ENCODE data around the gene DUSP8.
"Not testable (repeated sequence)": the region's sequence is repeated elsewhere in the genome, so short reads cannot be mapped to it uniquely, and the experiment has no call there.

Gene DUSP8

DNA sequence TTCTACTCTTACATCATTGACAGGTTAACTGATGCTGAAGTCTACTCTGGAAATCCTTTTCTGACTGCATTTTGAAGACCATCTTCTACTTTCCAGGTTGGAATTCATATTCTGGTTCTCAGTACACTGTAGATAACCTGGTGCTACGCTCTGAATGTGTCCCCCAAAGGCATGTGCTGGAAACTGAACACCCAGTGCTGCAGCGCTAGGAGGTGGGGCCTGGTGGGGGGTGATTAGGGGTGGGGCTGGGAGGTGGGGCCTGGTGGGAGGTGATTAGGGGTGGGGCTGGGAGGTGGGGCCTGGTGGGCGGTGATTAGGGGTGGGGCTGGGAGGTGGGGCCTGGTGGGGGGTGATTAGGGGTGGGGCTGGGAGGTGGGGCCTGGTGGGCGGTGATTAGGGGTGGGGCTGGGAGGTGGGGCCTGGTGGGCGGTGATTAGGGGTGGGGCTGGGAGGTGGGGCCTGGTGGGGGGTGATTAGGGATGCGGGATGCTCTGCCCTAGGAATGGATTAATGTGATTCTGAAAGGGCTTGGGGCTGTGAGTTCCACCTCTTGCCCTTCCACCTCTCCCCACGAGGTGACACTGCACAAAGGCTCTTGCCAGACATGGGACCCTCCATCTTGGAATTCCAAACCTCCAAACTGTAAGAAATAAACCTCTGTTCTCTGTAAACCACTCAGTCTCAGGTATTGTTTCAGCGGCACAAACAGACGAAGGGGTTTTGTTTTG is 59.4 kb downstream of the DUSP8 start:
- DNase-seq = not testable (repeated sequence)

DNA sequence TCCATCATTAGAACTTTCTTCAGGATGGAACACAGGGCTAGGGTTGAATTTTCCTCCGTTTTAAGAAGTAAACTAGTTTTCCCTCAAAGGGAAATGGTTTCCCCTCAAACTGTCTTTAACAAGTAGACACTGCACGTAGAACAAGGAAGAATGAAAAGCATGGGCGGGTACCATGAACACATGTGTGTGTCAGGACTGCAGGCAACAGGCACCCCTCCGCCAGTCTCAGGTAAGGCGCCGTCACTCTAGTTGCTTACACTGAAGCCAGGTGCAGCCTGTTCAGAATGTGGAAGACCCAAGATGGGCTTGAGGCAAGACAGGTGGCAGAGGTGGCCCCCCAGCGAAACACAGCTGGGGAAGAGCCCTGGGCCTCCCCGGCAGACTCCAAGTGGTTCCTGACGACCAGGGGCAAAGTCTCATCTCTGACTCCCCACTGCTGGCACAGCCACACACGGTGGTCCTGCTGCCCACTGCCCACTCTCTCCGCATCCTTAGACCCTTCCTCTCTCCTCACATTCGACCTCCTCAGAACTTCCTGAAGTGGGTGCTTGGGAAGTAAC is 60.1 kb downstream of the DUSP8 start:
- no peak for DNase-seq

DNA sequence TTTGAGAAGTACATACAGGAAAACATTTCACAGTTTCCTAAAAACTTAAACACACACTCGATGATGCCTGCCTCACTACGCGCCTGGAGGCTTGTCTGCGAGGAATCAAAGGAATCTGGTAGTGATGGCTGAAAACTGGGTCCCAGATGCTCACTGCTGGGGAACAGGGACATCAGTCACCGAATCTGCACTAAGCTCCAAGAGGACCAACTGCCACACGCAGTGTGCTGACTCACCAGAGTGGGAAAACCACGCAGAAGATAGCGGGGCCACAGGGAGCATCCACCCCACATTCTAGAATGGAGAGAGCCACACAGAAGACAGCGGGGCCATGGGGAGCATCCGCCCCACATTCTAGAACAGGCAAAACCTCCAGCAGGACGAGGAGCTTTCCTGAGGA is 61.1 kb downstream of the DUSP8 start:
- DNase-seq = no peak

DNA sequence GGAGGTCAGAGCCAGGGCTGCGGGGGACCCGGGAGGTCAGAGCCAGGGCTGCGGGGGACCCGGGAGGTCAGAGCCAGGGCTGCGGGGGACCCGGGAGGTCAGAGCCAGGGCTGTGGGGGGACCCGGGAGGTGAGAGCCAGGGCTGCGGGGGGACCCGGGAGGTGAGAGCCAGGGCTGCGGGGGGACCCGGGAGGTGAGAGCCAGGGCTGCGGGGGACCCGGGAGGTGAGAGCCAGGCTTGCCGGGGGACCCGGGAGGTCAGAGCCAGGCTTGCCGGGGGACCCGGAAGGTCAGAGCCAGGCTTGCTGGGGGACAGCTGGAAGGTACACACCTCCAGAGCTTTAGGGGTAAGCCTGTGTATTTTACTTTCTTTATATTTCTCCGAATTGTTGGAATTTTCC is 61.7 kb downstream of the DUSP8 start:
- DNase-seq = not testable (repeated sequence)

DNA sequence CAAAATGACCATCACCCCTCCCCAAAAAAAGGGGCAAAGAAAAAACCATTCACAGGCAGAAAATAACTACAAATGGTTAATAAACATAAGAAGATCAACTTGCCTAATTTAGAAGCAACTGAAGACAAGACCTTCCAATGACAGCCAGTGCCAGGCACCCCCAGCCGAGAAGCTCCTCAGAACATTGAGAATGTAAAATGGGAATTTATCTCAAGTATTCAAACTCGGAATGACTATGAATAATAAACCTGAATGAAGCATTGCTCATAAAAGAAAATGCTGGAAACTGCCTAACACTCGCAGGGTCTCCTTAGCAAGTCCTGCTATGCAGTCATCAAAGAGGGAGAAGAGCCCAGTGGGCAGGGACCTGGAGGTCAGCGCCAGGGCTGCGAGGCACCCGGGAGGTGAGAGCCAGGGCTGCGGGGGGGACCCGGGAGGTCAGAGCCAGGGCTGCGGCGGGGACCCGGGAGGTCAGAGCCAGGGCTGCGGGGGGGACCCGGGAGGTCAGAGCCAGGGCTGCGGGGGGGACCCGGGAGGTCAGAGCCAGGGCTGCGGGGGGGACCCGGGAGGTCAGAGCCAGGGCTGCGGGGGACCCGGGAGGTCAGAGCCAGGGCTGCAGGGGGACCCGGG is 62.3 kb downstream of the DUSP8 start:
- no peak for DNase-seq

DNA sequence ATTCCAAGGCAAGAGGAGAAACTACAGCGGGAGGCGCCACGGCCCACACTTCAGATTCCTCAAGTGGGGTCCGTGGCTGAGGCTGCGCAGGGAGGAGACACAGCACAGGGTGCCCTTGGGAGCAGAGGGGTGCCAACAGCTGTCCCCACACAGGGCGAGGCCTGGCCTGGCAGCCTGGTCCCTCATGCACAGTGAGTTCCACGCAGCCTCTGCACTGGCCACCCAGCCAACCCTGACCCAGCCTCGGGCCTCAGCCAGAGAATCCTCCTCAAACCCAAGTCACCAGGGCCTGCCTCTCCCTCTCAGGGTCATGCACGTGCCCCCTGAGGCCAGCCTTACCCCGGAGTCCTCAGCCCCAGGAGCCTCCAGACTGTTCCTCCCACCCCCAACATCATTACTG is 63.1 kb downstream of the DUSP8 start:
- no peak for DNase-seq

DNA sequence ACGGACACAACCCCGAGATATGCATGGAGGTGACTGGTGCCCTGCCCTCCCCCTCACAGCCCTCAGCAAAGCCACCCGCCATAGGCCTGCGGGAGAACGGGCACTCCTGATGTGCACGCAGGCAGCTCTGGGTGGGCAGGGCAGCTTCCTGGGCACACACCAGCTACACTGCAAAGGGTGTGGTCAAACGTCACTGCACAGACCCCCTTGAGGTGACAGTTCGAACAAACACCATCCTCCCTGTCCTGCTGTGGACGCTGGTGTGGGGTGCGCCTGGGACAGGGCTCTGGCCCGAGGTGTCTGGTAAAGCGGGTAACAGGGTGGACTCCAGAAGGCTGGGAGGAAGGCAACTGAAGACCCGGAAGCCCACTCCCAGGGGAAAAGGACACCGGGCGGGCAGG is 63.6 kb downstream of the DUSP8 start:
- no peak for DNase-seq

DNA sequence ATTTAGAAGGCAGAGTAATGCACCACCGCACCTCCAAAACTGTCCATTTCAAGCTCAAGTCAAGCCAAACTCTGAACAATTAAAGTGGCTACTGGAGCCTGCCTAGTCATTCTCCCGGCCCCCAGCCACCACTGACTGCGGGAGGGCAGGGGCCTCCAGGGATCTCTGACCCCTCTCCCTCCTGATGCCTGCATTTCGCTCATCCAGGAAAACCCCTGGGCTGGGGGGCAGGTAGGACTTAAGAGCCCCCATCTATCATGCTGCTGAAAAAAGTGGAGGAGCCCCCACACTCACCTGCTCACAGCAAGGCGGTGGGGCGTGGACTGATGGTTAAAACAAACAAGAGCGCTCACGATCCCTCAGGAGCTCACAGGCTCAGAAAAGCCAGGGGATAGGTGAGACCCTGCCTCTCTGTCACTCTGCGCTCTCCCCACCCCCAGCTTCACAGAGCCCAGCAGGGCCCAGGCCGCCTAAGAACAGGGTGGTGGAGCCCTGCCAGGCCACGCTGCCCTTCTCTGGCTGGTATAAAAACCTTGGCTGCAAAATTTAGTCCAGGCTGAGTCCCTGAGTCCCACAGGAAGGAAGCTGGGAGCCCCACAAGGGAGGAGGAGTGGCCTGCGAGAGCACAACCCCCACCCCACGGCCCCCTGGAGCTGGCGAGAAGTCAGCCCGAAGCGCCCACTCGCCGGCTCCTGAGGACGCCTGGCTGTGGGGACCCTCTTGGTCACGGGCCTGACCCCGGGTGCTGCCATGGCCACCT is 64.5 kb downstream of the DUSP8 start:
- no peak for DNase-seq

DNA sequence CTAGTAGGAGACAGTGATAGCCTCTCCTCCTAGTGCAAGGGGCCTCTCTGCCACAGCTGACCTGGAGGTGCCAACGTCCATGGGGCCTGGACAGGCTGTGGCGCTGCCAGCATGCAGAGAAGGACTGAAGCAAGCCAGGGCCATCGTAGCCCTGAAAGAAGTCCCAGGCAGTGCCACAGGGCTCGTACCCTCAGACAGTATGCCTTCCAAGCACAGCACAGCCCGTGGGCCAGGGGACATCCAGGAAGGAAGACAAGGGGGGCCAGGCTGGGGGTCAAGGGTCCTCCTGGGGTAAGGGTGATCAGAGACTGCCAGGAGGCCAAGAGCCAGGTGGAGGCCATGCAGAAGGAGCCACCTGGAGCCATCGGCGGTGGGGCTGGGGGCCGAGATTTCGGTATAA is 65.1 kb downstream of the DUSP8 start:
- no peak for DNase-seq

DNA sequence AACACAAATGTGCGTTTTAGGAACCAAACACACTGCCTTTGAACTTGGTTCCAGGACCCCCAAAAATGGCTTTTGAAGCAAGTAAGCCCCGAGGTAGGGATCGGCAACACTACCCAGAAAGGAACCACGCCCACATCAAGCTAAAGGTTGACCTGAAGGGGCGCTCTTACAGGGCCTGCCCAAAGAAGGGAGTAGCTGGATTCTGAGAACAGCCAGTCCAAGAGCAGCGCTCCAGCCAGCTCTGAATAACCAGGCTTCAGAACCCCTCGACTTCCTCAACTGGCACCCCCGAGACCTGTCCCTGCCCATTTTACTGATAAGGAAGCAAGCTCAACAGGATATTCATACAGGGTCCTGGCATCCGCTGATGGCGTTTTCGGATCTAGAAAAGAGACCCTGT is 66.6 kb downstream of the DUSP8 start:
- DNase-seq = no peak

DNA sequence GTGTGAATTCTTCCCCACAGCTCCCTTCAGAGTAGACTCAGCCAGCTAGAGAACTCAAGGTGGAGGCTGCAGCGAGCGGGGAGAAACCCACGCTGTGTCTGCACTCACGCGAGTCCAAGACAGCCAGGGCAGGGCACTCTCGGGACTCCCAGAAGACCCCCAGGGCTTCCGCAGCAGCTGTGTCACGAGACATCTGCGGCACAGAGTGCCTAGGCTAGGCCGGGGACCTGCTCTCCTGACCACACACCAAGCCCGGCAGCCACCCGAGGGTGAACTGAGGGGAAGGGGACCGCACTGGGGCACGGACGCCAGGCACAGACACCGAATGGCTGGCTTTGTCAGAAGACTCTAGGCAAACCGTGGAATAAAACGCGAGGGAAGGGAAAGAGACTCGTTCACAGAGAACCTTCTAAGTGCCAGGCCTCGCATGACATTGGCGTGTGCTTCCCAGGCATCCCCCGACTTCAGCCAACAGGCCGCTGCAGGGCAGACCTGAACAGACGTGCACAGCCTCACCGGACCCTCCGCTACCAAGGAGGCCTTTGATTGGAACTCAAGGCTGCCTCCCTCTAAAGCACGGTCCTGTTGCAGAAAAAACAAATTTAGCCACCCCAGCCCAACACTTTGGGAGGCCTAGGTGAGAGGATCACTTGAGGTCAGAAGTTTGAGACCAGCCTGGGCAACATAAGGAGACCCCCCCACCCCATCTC is 67.3 kb downstream of the DUSP8 start:
- DNase-seq = no peak

DNA sequence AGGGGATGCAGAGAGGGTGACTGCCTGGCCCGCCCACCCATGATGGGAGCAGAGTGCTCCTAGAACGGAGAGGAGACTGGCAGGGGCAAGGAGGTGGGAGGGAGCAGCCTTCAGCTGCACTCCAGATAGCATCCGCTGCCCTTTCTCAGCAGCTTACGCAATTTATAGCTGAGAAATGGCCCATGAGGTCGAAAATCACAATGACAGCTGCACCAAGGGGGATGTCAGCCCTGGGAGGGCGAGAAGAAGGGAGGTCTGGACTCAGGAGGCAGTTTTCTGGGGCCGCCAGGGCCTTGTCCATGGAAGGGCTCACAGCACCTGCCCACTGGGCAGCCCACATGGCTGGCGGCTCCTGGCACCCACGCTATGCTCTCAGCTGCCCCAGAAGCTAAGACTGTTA is 67.9 kb downstream of the DUSP8 start:
- no peak for DNase-seq
